Panc1 (cell line): ENCODE measurements around the gene CSF1R. TPM values are rescaled to one million over a fixed set of nuclear protein-coding genes. Genes with fewer than 3 reads are reported as not detected.
"Not testable (repeated sequence)": the region's sequence is repeated elsewhere in the genome, so short reads cannot be mapped to it uniquely, and the experiment has no call there.

Experiments
- ATAC-seq: fragments of 200-7000 bp; cut with Tn5 transposase; 2 replicates; pipeline ENCODE4 v1.9.1; 2020; ENCODE audit warnings: mild to moderate bottlenecking, moderate library complexity
- BruUV-seq: library from RNA; stranded (reverse); fragments of 400-500 nt; replicated peaks from 2 replicates; lab custom pipeline; 2021; lab: Mats Ljungman, UMichigan
- CTCF ChIA-PET: fragments of 300-600 bp; sonication (Branson Sonifier 250); formaldehyde crosslinking; loops from one replicate; lab custom pipeline; 2022; ENCODE audit warnings: antibody characterized with exemption; lab: Charles Lee
- POLR2A ChIA-PET: fragments of 300-600 bp; sonication (Branson Sonifier 250); formaldehyde crosslinking; loops from one replicate; lab custom pipeline; 2022; ENCODE audit warnings: antibody characterized with exemption; lab: Charles Lee
- DNase-seq: peaks from one replicate; pipeline ENCODE4 v3.0.0-alpha.2; 2010; ENCODE audit warnings: low read depth, low spot score
- H3K27ac ChIP-seq: 2 replicates; pipeline ENCODE4 v1.5.1; 2011; ENCODE audit warnings: mild to moderate bottlenecking, low read length, inconsistent platforms
- H3K27me3 ChIP-seq: fragments of 200-500 bp; sonication (Bioruptor generic); 2 replicates; pipeline ENCODE4 v1.6.0; 2014; ENCODE audit warnings: low read length, inconsistent platforms; ENCODE audit not compliant: control insufficient read depth, insufficient read depth
- H3K36me3 ChIP-seq: fragments of 200-500 bp; sonication (Bioruptor generic); 2 replicates; pipeline ENCODE4 v1.5.1; 2014; ENCODE audit warnings: inconsistent platforms, mild to moderate bottlenecking, low read length, moderate library complexity; ENCODE audit not compliant: control insufficient read depth, insufficient read depth
- H3K4me1 ChIP-seq: 2 replicates; pipeline ENCODE4 v1.5.1; 2011; ENCODE audit warnings: inconsistent platforms, mild to moderate bottlenecking, low read length, moderate library complexity; ENCODE audit not compliant: control insufficient read depth, insufficient read depth
- H3K4me3 ChIP-seq, 2 experiments: 2 replicates each; pipeline ENCODE4 v1.5.1; 2011 to 2012; ENCODE audit warnings: low read depth in 2 of 2, low read length in 2 of 2, mild to moderate bottlenecking in 2 of 2, inconsistent platforms in 1 of 2, moderate library complexity in 1 of 2
- H3K9me3 ChIP-seq: fragments of 200-500 bp; sonication (Bioruptor generic); 2 replicates; pipeline ENCODE4 v1.5.1; 2014; ENCODE audit warnings: low read depth, mild to moderate bottlenecking, inconsistent platforms, low read length, moderate library complexity; ENCODE audit not compliant: control insufficient read depth, insufficient read depth
- POLR2AphosphoS5 ChIP-seq: IDR thresholded peaks from 2 replicates; pipeline ENCODE4 v1.6.1; 2012; ENCODE audit warnings: mild to moderate bottlenecking, low read depth, low read length, moderate library complexity
- REST ChIP-seq, 2 experiments: IDR thresholded peaks; 2 replicates each; pipeline ENCODE4 v1.6.1; 2011 to 2012; ENCODE audit warnings: low read depth in 2 of 2, control low read depth in 1 of 2, low read length in 1 of 2, mild to moderate bottlenecking in 1 of 2, moderate library complexity in 1 of 2; ENCODE audit not compliant: insufficient read depth in 1 of 2
- TCF7L2 ChIP-seq: IDR thresholded peaks from 2 replicates; pipeline ENCODE4 v1.6.1; 2011; ENCODE audit warnings: mild to moderate bottlenecking, low read depth, low read length, inconsistent platforms
- in situ Hi-C: cut with HindIII; loops from 2 replicates; pipeline ENCODE4 v1.10.0; 2016; ENCODE audit warnings: low sequenced_read_pairs, low pct_unique_long_range_greater_than_20kb
- intact Hi-C: fragments of 100-400 bp; cut with micrococcal nuclease; formaldehyde crosslinking; loops from one replicate; pipeline ENCODE4 v1.10.0; 2022; ENCODE audit not compliant: unreplicated experiment
- total RNA-seq: library from RNA; stranded (reverse); gene quantifications from one replicate; pipeline ENCODE4 v1.2.1, GENCODE V29; 2021; ENCODE audit not compliant: unreplicated experiment

The CSF1R gene
- total RNA-seq, 1 experiment from 2014 or later: 0.05 TPM

- H3K27me3 ChIP-seq: no peaks in the 10 kb centered on the region
- in situ Hi-C loops (no loop called here), intact Hi-C loops (no loop called here)
- TF ChIP-seq POLR2AphosphoS5 (no peak), REST (IDR thresholded peaks at IDR 0.05; ENCODE audit: insufficient read depth in 1 of 2, low read depth in 2 of 2, low read length in 1 of 2) (no peak)
- no peak overlapping the region for H3K27ac ChIP-seq
- H3K36me3 ChIP-seq: peaks cover 16% of the 10 kb centered on the region
- H3K9me3 ChIP-seq: no peaks in the 10 kb centered on the region
- ChIA-PET POLR2A (no interaction called here), CTCF (interaction anchor here (0.6 kb wide), 1 partner anchor 223 kb away, joined by 5 read pairs; no protein-coding TSS in a partner anchor)
- no peak for DNase-seq
- H3K4me1 ChIP-seq: no peaks in the 10 kb centered on the region
- H3K4me3 ChIP-seq: no peak overlapping the region
- ATAC-seq: no peak
- TSS peak; percentile 48 for BruUV-seq
Observed at GRCh38 chr5:150052226-150052955, 34.0 kb downstream of the CSF1R start.

GRCh38 chr5:150051657-150052195 lies 34.6 kb downstream of the CSF1R start:
- no TSS peak for BruUV-seq
- H3K27ac ChIP-seq: no peak overlapping the region
- H3K9me3 ChIP-seq: no peaks in the 10 kb centered on the region
- no peak for DNase-seq
- no peak for ATAC-seq
- POLR2A ChIA-PET: no interaction called here
- H3K36me3 ChIP-seq: peaks cover 16% of the 10 kb centered on the region
- no peaks in the 10 kb centered on the region for H3K4me1 ChIP-seq
- intact Hi-C loops: no loop called here
- CTCF ChIA-PET: no interaction called here
- no peaks in the 10 kb centered on the region for H3K27me3 ChIP-seq
- no peak for TF ChIP-seq REST (IDR thresholded peaks at IDR 0.05; ENCODE audit: insufficient read depth in 1 of 2, low read depth in 2 of 2, low read length in 1 of 2)
- no peak for TF ChIP-seq TCF7L2
- in situ Hi-C loops: no loop called here
- H3K4me3 ChIP-seq: no peak overlapping the region

- CTCF ChIA-PET, H3K9me3 ChIP-seq, BruUV-seq, intact Hi-C loops, H3K4me1 ChIP-seq, in situ Hi-C loops, POLR2A ChIA-PET, H3K27ac ChIP-seq, H3K27me3 ChIP-seq, H3K4me3 ChIP-seq: not testable (repeated sequence)
- ATAC-seq (peak; percentile 49; the same call in 1 of the 2 replicates), DNase-seq (peak; percentile 22)
- peaks cover 16% of the 10 kb centered on the region for H3K36me3 ChIP-seq
Observed at GRCh38 chr5:150050172-150050811, 36.1 kb downstream of the CSF1R start.
